Bone marrow (tissue), 2 donors: ENCODE results near the gene CREBRF.
"Not testable (repeated sequence)": the region's sequence is repeated elsewhere in the genome, so short reads cannot be mapped to it uniquely, and the experiment has no call there.

ENCODE experiments used
- DNase-seq, 2 donors: peaks; one replicate each; lab custom pipeline; 2025; lab: John Stamatoyannopoulos, UW

Gene CREBRF, protein sequence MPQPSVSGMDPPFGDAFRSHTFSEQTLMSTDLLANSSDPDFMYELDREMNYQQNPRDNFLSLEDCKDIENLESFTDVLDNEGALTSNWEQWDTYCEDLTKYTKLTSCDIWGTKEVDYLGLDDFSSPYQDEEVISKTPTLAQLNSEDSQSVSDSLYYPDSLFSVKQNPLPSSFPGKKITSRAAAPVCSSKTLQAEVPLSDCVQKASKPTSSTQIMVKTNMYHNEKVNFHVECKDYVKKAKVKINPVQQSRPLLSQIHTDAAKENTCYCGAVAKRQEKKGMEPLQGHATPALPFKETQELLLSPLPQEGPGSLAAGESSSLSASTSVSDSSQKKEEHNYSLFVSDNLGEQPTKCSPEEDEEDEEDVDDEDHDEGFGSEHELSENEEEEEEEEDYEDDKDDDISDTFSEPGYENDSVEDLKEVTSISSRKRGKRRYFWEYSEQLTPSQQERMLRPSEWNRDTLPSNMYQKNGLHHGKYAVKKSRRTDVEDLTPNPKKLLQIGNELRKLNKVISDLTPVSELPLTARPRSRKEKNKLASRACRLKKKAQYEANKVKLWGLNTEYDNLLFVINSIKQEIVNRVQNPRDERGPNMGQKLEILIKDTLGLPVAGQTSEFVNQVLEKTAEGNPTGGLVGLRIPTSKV

DNA sequence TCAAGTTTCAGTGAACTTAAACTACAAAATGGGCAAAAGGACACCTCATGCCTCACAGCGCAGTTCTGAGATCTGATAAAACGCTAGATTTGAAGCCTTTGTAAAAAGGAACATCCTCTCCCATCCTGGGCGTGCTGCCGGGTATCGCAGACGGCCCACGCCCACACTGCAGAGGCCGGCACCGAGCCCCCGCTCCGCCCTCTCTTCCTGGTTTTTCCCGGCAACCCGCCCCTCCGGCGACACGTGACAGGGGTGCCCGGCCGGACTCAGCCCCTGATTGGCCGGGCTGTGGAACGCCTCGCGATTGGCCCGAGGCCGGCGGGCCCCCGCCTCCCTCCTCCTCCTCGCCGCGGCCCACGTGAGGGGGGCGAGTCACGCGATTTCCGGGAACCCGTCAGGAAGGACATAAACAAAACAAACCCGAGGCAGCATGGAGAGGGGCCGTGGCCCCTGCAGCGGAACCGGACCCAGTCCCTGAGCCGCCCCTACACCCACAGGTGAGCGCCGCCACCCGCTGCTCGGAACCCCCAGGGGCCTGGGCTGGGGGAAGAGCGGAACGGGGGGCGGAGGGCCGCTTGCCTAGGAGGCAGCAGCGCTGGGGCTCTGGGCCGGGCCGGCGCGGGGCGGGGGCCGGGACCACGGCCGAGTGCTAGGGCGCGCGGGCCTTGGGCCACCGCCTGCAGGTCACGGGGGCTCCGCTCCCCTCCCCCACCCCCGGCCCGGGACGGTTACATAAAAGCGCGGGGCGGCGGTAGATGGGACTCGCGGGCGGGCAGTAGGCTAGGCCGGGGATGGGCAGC lies at the start of gene CREBRF:
Gene CREBRF (plus strand): TSS at position 370 of the 800 bp plus-strand sequence. CDS start 24,424 bp downstream, outside the sequence.
- peak; percentile 89 to 95 for DNase-seq

DNA sequence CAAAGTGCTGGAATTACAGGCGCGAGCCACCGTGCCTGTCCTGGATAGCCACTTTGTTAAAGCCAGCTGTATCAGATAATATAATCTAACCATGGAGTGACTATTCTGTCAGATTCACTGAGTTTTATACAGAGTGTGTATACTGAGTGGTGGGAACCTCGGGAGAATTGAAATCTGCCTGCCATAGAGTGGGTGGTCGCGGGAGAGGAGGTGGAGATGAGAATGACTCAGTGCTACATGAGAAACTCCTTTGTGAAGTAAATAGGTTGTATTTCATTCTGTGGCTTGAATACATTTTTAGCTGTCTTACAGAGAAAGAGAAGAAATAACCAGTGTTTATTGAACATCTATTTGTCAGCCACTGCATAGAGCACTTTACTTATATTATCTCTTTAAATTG lies 46.1 kb upstream of the CREBRF start:
- DNase-seq, result no peak

DNA sequence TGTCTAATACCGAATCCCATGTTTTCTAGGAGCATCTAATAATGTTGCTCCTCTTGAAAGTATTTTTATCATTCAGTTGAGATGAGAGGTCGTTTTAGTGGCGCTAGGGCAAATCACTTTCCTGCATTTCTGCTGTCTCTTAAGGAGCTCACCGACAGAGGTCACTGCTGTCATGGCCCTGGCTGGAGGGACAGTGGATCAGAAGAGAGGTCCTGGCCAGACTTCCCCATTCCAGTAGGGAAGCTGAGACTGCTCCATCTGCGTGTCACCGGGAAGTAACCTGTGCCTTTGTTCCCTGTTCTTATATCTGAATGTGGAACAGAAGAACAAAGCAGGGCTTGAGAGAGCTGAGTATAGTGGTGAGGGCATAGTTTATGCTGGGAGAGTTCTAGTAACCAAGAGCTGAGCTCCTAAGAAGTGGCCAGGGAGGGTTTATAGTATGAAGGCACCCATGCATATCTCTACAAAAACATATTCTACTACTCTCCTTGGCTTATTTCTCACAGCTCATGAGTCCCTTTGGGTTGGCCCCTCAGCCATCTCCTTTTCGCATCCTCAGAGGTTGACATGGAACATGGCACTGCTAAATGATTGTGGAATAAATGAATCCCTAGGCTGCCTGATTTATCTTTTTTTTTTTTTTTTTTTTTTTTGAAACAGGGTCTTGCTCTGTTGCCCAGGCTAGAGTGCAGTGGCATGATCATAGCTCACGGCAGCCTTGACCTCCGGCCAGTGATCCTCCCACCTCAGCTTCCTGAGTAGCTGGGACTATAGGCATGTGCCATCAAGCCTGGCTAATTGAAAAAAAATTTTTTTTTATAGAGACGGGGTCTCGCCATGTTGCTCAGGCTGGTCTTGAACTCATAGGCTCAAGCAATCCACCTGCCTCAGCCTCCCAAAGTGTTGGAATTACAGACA lies 45.3 kb upstream of the CREBRF start:
- no peak for DNase-seq

DNA sequence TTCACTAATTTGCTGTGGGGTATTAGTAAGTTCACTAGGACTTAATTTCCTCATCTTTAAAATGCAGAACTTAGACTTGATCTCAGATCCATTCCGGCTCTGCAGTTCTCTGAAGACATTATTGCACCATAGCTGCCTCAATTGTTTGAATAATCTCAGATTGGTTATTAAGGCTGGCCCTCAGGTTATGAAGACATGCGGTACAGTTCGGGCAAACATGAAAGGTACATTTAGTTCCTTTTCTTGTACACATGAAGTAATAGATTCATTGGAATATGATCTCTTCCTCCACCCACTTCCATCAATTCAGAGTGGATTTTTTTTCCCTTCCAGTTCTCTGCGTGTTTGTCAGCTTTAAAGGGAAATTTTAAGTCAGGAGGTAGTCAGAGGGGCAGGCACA lies 44.6 kb upstream of the CREBRF start:
- no peak for DNase-seq

DNA sequence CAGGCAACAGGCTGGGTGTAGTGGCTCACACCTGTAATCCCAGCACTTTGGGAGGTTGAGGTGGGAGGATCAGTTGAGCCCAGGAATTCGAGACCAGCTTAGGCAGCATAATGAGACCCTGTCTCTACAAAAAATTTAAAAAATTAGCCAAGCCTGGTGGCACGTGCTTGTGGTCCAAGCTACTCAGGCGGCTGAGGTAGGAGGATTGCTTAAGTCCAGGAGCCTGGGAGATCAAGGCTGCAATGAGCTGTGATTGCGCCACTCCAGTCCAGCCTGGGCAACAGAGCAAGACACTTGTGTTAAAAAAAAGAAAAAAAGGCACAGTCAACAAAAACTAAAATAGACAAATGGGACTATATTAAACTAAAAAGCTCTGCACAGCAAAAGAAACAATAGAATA lies 43.3 kb upstream of the CREBRF start:
- no peak for DNase-seq

DNA sequence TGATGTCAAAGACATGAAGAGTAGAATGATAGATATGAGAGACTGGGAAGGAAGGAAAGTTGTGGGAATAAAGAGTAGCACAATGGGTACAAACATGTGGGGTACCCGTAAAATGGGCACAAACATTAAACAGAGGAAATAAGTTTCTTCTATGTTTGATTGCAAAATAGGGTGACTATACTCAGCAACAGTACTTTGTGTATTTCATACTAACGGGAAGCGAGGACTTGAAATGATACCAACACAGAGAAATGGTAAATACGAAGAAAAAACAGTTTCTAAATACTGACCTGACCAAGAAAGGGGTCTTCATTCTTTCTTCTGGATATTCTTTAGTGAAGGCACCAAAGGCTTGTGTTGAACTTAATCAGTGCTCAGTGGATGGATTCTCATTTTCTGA lies 41.5 kb upstream of the CREBRF start:
- no peak for DNase-seq

DNA sequence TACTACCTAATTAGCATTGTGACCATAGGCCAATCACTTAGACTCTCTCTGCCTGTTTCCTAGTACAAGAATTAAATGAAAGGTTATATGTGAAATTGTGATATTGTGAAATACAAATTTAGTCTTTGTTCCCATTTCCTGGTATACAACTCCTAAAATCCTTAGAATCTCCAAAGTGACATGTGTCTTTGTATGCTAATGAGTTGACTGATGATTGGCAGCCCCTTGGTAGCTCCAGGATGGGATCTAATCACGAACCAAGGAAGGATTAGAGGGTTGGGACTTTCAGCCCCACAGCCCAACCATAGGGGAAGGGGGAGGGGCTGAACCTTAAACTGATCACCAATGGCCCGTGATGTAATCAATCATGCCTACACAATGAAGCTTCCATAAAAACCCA lies 41.0 kb upstream of the CREBRF start:
- DNase-seq, result no peak

DNA sequence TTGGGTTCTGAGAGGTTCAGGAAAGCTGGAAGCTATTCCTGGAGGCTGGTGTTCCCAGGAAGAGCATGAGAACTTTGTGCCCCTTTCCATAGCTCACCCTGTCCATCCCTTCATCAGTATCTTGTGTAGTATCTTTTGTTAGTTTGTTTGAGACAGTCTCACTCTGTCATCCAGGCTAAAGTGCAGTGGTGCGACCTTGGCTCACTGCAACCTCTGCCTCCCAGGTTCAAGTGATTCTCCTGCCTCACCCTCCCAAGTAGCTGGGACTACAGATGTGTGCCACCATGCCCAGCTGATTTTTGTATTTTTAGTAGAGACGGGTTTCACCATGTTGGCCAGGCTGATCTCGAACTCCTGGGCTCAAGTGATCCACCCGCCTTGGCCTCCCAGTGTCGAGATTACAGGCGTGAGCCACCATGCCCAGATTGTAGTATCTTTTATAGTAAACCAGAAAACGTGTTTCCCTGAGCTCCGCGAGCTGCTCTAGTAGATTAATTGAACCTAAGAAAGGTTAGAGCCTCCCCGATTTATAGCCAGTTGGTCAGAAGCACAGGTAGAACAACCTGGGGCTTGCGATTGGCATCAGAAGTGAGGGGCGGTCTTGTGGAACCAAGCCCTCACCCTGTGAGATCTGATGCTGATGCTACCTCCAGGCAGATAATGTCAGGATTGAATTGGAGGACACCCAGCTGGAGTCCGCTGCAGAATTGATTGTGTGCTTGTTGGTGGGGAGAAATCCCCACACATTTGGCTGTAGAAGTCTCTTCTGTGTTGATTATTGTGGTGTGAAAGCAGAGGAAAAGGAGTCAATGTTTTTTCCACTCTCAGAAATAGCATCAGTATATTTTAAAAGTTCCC lies 40.3 kb upstream of the CREBRF start:
- no peak for DNase-seq

DNA sequence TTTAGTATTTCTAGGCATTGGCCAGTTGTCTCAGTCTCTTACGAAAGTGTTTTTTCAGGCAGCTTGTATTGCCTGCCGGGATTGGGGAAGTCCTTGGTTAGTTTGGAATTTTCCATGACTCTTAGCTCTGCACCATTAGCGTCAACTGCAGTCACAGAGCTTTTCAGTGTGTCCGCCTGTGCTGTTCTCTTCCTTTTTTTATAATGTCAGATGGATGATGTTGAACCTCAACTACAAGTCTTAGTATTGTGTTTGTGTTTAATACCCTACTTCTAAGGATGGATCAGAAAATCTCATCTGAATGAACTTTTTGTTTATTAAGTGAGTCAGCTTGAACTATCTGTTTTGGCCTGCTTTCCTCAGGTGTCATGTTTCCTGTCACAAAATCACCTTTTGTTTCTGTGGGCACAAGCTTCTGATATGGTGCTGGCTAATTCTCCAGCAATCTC lies 39.5 kb upstream of the CREBRF start:
- DNase-seq, result no peak

DNA sequence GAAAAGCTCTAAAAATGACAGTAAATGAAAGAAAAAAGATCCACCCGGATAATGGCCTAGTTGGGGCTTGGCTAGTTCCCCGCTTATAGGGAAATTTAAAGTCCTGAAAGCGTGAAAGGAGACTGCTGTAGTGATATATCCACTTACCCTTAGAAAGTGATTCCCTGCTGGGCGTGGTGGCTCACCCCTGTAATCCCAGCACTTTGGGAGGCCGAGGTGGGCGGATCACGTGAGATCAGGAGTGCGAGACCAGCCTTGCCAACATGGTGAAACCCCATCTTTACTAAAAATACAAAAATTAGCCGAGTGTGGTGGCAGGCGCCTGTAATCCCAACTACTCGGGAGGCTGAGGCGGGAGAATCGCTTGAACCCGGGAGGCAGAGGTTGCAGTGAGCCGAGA lies 39.1 kb upstream of the CREBRF start:
- not testable (repeated sequence) for DNase-seq

DNA sequence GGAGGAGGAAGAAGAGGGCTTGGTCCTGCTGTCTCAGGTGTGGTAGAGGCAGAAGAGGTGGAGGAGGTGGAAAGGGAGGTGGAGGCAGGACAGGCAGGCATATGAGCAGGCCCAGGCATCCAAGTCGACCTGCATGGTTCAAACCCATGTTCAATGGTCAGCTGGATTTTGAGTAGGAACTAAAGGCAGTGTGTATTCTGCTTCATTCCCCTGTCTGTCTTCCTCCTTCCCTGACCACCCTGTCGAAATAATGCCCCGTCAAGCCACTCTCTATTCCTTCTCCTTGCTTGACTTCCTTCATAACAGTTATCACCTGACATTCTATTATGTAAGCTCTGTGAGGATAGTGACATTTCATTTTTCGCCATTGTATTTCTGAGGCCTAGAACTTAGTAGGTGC lies 37.8 kb upstream of the CREBRF start:
- DNase-seq, result no peak

DNA sequence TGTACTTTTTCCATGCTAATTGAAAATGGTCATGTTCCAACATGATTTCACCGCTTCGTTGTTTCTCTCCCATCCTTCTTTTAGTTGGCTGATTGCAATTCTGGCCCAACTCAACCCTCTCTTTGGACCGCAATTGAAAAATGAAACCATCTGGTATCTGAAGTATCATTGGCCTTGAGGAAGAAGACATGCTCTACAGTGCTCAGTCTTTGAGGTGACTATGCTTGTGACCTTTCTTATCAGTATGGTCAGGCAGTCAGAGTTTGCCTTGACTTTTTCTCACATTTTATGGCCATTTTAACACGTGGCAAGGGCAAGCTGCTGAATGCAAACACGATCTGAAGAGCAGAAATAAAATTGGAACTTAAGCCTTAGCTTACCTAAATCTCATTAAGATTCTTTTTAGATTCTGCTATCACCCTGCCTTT lies 36.0 kb upstream of the CREBRF start:
- no peak for DNase-seq

DNA sequence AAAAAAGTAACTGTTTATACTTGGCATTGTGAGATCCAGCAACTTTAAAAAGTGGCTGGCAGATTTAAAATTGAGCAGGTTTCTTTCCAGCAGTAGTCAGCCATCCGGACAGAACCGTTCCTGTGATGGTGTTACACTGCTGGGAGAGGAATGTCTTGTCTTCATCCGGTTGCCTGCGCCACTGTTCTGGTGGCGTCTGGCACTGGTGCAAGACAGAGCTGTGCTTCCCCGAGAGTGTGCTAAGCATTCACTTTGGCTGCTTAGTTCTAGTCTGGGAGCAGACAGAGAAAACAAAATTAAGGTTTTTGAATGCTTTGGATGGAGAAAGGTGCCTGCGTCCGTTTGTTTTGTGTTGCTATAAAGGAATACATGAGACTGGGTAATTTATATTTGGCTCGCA lies 35.5 kb upstream of the CREBRF start:
- no peak for DNase-seq

DNA sequence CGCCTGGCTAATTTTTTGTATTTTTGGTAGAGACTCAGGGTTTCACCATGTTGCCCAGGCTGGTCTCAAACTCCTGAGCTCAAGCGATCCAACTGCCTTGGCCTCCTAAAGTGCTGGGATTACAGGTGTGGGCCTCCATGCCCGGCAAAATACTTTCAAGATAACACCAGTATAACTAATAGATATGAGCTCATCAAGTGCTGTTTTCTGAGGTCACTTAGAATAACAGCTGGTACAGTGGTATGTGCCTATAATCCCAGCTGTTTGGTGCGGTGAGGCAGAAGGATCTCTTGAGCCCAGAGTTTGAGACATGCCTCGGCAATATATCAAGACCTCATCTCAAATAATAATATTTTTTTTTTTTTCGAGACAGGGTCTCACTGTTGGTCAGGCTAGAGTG lies 30.5 kb upstream of the CREBRF start:
- DNase-seq, result no peak

DNA sequence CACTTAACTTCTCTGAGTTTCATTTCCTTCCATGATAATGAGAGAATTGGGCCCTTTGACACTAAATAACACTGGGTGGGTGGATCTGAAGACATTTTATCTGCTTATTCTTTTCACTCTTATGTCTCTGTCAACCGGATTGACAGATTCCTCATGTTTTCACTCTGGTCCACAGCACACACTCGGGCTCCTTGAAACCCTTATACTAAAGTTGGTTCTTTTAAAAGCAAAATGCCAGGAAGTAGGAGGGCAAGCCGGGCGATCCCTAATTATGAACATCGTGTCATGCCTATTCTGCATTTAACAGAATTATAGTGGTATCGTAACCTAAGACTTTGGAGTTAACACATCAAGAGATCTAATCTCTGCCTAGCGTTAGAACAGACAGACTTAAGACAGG lies 28.2 kb upstream of the CREBRF start:
- no peak for DNase-seq

DNA sequence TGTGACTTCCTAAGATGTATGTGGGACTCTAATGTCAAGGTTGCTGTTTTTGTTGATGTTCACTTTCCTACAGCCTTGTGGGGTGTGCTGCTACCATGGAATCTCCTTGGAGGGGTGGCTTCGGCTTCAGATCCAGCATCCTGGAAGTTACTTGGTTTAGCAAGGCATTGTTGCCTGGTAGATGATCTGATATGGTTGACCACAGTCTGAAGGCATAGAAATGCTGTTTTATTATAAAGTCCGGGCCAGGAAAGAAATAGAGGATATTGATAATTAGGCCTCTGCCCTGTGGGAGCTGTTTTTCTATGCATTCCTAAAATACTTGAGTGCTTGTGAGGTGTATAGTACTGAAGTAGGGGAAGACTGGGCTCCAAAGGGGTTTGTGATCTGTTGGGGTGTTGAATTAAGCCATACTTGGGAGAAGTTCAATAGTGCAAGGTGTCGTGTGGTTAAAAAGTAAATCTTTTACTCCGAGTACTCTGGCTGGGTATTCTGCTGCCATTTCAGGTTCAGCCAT lies 27.3 kb upstream of the CREBRF start:
- no peak for DNase-seq

DNA sequence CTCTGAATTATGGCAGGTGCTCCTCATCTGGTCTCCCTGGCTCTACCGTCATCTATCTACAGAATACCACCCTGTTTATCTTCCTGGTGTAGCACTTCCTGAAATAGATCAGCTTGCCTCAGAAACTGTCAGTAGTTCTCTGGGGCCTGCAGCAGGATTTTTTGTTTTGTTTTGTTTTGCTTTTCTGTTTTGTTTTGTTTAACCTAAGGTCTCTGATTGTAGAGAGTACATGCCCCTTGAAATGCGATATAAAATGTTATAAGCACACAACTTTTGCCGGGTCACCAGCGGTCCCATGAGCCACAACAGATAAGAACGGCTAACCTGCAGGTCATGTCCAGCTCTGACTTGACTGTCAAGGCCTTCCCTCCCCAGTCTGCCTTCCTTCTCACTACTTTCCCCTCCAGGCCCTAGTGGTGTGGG lies 26.6 kb upstream of the CREBRF start:
- peak in 1 of 2 donors; percentile 21 for DNase-seq

DNA sequence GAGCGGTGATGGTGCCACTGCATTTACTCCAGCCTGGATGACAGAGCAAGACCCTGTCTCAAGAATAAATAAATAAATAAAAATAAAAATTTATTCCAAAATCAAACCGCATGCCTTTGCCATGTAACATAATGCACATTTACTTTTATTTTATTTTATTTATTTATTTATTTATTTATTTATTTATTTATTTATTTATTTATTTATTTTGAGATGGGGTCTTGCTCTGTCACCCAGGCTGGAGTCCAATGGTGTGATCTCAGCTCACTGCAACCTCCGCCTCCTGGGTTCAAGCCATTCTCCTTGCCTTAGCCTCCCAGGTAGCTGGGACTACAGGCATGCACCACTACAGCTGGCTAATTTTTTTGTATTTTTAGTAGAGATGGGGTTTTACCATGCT lies 24.1 kb upstream of the CREBRF start:
- not testable (repeated sequence) for DNase-seq

DNA sequence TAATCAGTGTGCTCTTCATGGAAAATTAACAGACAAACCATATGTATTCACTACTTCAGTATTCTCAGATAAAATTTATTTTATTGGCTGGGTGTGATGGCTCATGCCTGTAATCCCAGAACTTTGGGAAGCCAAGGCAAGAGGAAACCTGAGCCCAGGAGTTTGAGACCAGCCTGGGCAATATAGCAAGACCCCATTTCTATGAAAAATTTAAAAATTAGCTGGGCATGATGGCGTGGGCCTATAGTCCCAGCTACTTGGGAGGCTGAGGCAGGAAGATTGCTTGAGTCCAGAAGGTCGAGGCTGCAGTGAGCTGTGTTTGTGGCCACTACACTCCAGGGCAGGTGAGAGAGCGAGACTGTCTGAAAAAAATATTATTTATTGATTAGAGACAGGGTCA lies 23.4 kb upstream of the CREBRF start:
- no peak for DNase-seq

DNA sequence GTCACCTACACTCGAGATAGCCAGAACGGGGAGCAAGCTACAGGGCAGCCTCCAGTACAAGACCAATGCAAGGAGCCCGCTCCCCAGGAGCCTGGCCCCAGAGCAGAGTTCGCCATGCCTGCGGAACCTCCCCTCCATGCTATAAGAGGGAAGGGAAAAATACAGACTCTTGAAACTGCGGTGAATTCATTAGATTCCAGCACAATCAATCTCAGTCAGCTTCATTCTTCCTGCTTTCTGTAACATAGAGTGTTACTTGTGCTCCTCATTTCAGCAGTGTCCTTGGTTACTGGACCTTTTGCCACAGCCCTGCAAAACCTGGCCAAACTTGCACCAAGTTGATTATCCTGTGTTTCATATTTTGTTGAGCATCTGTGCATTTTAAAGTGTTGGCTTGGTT lies 22.2 kb upstream of the CREBRF start:
- no peak for DNase-seq
